ENCODE measurements around the gene DNAH17.

Gene DNAH17

GRCh38 chr17:78558181-78558850 lies 18.9 kb downstream of the DNAH17 start:
- H3K9me3 ChIP-seq (ENCODE audit: control insufficient read depth, low read length) = no peaks in the 10 kb centered on the region
- peaks cover 1% of the 10 kb centered on the region for H3K4me1 ChIP-seq (ENCODE audit: control insufficient read depth, insufficient read depth, low read depth, low read length)
- no peak overlapping the region for H2BK5ac ChIP-seq (ENCODE audit: low read depth, low read length, poor library complexity, severe bottlenecking)
- H2BK12ac ChIP-seq (ENCODE audit: low read length in 2 of 2) = no peak overlapping the region
- no peak overlapping the region for H2AK5ac ChIP-seq (ENCODE audit: low read length, severe bottlenecking)
- no peak overlapping the region for H3K18ac ChIP-seq (ENCODE audit: low read depth in 1 of 2, low read length in 2 of 2)
- no peak overlapping the region for H3K4me3 ChIP-seq (ENCODE audit: insufficient read depth in 1 of 2, low read depth in 1 of 2, low read length in 2 of 2)
- H4K91ac ChIP-seq (ENCODE audit: low read length) = no peak overlapping the region
- H3K36me3 ChIP-seq (ENCODE audit: control insufficient read depth in 1 of 2, insufficient read depth in 2 of 2, low read depth in 1 of 2, low read length in 2 of 2) = no peaks in the 10 kb centered on the region
- H3K9ac ChIP-seq (ENCODE audit: low read length) = no peak overlapping the region
- H2AFZ ChIP-seq (ENCODE audit: low read depth, low read length) = no peak overlapping the region
- no peak overlapping the region for H4K8ac ChIP-seq (ENCODE audit: low read length)
- 88% methylated on average over 9 of the region's 10 CpGs for WGBS
- H2BK15ac ChIP-seq (ENCODE audit: low read depth, poor library complexity, severe bottlenecking) = no peak overlapping the region
- H3K27ac ChIP-seq (ENCODE audit: low read length, poor library complexity, severe bottlenecking) = no peak overlapping the region
- no peak overlapping the region for H3K23ac ChIP-seq (ENCODE audit: low read length in 2 of 2)
- peaks cover 5 to 39% of the 10 kb centered on the region in 2 experiments for H3K27me3 ChIP-seq (ENCODE audit: control insufficient read depth in 1 of 2, insufficient read depth in 1 of 2, low read length in 2 of 2)
- no peak overlapping the region for H2BK120ac ChIP-seq (ENCODE audit: low read depth, low read length)
- no peak overlapping the region for H3K4ac ChIP-seq (ENCODE audit: low read depth in 1 of 2, low read length in 2 of 2)
- H3K79me1 ChIP-seq (replicated peaks; ENCODE audit: low read length, poor library complexity, severe bottlenecking) = no peaks in the 10 kb centered on the region
- H3K4me2 ChIP-seq (ENCODE audit: low read length, poor library complexity, severe bottlenecking) = no peak overlapping the region
- DNase-seq = peak; percentile 40
- H3K14ac ChIP-seq (ENCODE audit: low read length in 2 of 2) = no peak overlapping the region

GRCh38 chr17:78557598-78558039 lies 19.6 kb downstream of the DNAH17 start:
- peaks cover 1% of the 10 kb centered on the region for H3K4me1 ChIP-seq (ENCODE audit: control insufficient read depth, insufficient read depth, low read depth, low read length)
- no peak overlapping the region for H2AK5ac ChIP-seq (ENCODE audit: low read length, severe bottlenecking)
- H3K14ac ChIP-seq (ENCODE audit: low read length in 2 of 2) = no peak overlapping the region
- no peak overlapping the region for H2AFZ ChIP-seq (ENCODE audit: low read depth, low read length)
- no peak overlapping the region for H3K4ac ChIP-seq (ENCODE audit: low read depth in 1 of 2, low read length in 2 of 2)
- H3K9me3 ChIP-seq (ENCODE audit: control insufficient read depth, low read length) = no peaks in the 10 kb centered on the region
- H4K8ac ChIP-seq (ENCODE audit: low read length) = no peak overlapping the region
- H2BK120ac ChIP-seq (ENCODE audit: low read depth, low read length) = no peak overlapping the region
- DNase-seq = peak; percentile 82
- no peak overlapping the region for H3K18ac ChIP-seq (ENCODE audit: low read depth in 1 of 2, low read length in 2 of 2)
- no peaks in the 10 kb centered on the region for H3K79me1 ChIP-seq (replicated peaks; ENCODE audit: low read length, poor library complexity, severe bottlenecking)
- no peak overlapping the region for H2BK5ac ChIP-seq (ENCODE audit: low read depth, low read length, poor library complexity, severe bottlenecking)
- H3K36me3 ChIP-seq (ENCODE audit: control insufficient read depth in 1 of 2, insufficient read depth in 2 of 2, low read depth in 1 of 2, low read length in 2 of 2) = no peaks in the 10 kb centered on the region
- no peak overlapping the region for H3K27ac ChIP-seq (ENCODE audit: low read length, poor library complexity, severe bottlenecking)
- peaks cover 5 to 36% of the 10 kb centered on the region in 2 experiments for H3K27me3 ChIP-seq (ENCODE audit: control insufficient read depth in 1 of 2, insufficient read depth in 1 of 2, low read length in 2 of 2)
- H4K91ac ChIP-seq (ENCODE audit: low read length) = no peak overlapping the region
- H2BK15ac ChIP-seq (ENCODE audit: low read depth, poor library complexity, severe bottlenecking) = no peak overlapping the region
- no peak overlapping the region for H3K23ac ChIP-seq (ENCODE audit: low read length in 2 of 2)
- H3K4me3 ChIP-seq (ENCODE audit: insufficient read depth in 1 of 2, low read depth in 1 of 2, low read length in 2 of 2) = no peak overlapping the region
- H2BK12ac ChIP-seq (ENCODE audit: low read length in 2 of 2) = no peak overlapping the region
- WGBS = 0% methylated on average over 1 of the region's 2 CpGs
- no peak overlapping the region for H3K9ac ChIP-seq (ENCODE audit: low read length)
- H3K4me2 ChIP-seq (ENCODE audit: low read length, poor library complexity, severe bottlenecking) = no peak overlapping the region

GRCh38 chr17:78556812-78557211 lies 20.4 kb downstream of the DNAH17 start:
- H2BK120ac ChIP-seq (ENCODE audit: low read depth, low read length) = no peak overlapping the region
- H3K79me1 ChIP-seq (replicated peaks; ENCODE audit: low read length, poor library complexity, severe bottlenecking) = no peaks in the 10 kb centered on the region
- peak overlapping the region; percentile 13 for H4K8ac ChIP-seq (ENCODE audit: low read length)
- 85% methylated on average over 11 of the region's 11 CpGs for WGBS
- H2BK12ac ChIP-seq (ENCODE audit: low read length in 2 of 2) = peak overlapping the region; percentile 1 to 6
- H3K4ac ChIP-seq (ENCODE audit: low read depth in 1 of 2, low read length in 2 of 2) = no peak overlapping the region
- H4K91ac ChIP-seq (ENCODE audit: low read length) = no peak overlapping the region
- no peak for DNase-seq
- no peak overlapping the region for H3K23ac ChIP-seq (ENCODE audit: low read length in 2 of 2)
- H3K36me3 ChIP-seq (ENCODE audit: control insufficient read depth in 1 of 2, insufficient read depth in 2 of 2, low read depth in 1 of 2, low read length in 2 of 2) = no peaks in the 10 kb centered on the region
- H2AFZ ChIP-seq (ENCODE audit: low read depth, low read length) = no peak overlapping the region
- peak overlapping the region in 1 of 2 experiments; percentile 5 for H3K18ac ChIP-seq (ENCODE audit: low read depth in 1 of 2, low read length in 2 of 2)
- no peaks in the 10 kb centered on the region for H3K9me3 ChIP-seq (ENCODE audit: control insufficient read depth, low read length)
- H2AK5ac ChIP-seq (ENCODE audit: low read length, severe bottlenecking) = no peak overlapping the region
- H2BK5ac ChIP-seq (ENCODE audit: low read depth, low read length, poor library complexity, severe bottlenecking) = no peak overlapping the region
- H3K27me3 ChIP-seq (ENCODE audit: control insufficient read depth in 1 of 2, insufficient read depth in 1 of 2, low read length in 2 of 2) = peaks cover 5 to 32% of the 10 kb centered on the region in 2 experiments
- peaks cover 1% of the 10 kb centered on the region for H3K4me1 ChIP-seq (ENCODE audit: control insufficient read depth, insufficient read depth, low read depth, low read length)
- no peak overlapping the region for H2BK15ac ChIP-seq (ENCODE audit: low read depth, poor library complexity, severe bottlenecking)
- H3K4me3 ChIP-seq (ENCODE audit: insufficient read depth in 1 of 2, low read depth in 1 of 2, low read length in 2 of 2) = no peak overlapping the region
- no peak overlapping the region for H3K14ac ChIP-seq (ENCODE audit: low read length in 2 of 2)
- H3K9ac ChIP-seq (ENCODE audit: low read length) = no peak overlapping the region
- no peak overlapping the region for H3K27ac ChIP-seq (ENCODE audit: low read length, poor library complexity, severe bottlenecking)
- no peak overlapping the region for H3K4me2 ChIP-seq (ENCODE audit: low read length, poor library complexity, severe bottlenecking)

- H3K14ac ChIP-seq (ENCODE audit: low read length in 2 of 2) = no peak overlapping the region
- 90% methylated on average over 6 of the region's 6 CpGs for WGBS
Measured at GRCh38 chr17:78555746-78556401, 21.3 kb downstream of the DNAH17 start.

More at GRCh38 chr17:78555746-78556401, 21.3 kb downstream of the DNAH17 start:
- DNase-seq = no peak
- H2BK5ac ChIP-seq (ENCODE audit: low read depth, low read length, poor library complexity, severe bottlenecking) = no peak overlapping the region
- H3K23ac ChIP-seq (ENCODE audit: low read length in 2 of 2) = no peak overlapping the region
- H3K18ac ChIP-seq (ENCODE audit: low read depth in 1 of 2, low read length in 2 of 2) = peak overlapping the region in 1 of 2 experiments; percentile 19
- H3K79me1 ChIP-seq (replicated peaks; ENCODE audit: low read length, poor library complexity, severe bottlenecking) = no peaks in the 10 kb centered on the region
- no peak overlapping the region for H2BK120ac ChIP-seq (ENCODE audit: low read depth, low read length)
- no peak overlapping the region for H3K4me3 ChIP-seq (ENCODE audit: insufficient read depth in 1 of 2, low read depth in 1 of 2, low read length in 2 of 2)
- no peak overlapping the region for H3K27ac ChIP-seq (ENCODE audit: low read length, poor library complexity, severe bottlenecking)
- H4K91ac ChIP-seq (ENCODE audit: low read length) = no peak overlapping the region
- no peaks in the 10 kb centered on the region for H3K36me3 ChIP-seq (ENCODE audit: control insufficient read depth in 1 of 2, insufficient read depth in 2 of 2, low read depth in 1 of 2, low read length in 2 of 2)
- no peak overlapping the region for H2BK15ac ChIP-seq (ENCODE audit: low read depth, poor library complexity, severe bottlenecking)
- no peak overlapping the region for H4K8ac ChIP-seq (ENCODE audit: low read length)
- peaks cover 1% of the 10 kb centered on the region for H3K4me1 ChIP-seq (ENCODE audit: control insufficient read depth, insufficient read depth, low read depth, low read length)
- H2AK5ac ChIP-seq (ENCODE audit: low read length, severe bottlenecking) = no peak overlapping the region
- peaks cover 5 to 26% of the 10 kb centered on the region in 2 experiments for H3K27me3 ChIP-seq (ENCODE audit: control insufficient read depth in 1 of 2, insufficient read depth in 1 of 2, low read length in 2 of 2)
- H3K4me2 ChIP-seq (ENCODE audit: low read length, poor library complexity, severe bottlenecking) = no peak overlapping the region
- H2BK12ac ChIP-seq (ENCODE audit: low read length in 2 of 2) = no peak overlapping the region
- no peak overlapping the region for H3K4ac ChIP-seq (ENCODE audit: low read depth in 1 of 2, low read length in 2 of 2)
- no peak overlapping the region for H3K9ac ChIP-seq (ENCODE audit: low read length)
- no peaks in the 10 kb centered on the region for H3K9me3 ChIP-seq (ENCODE audit: control insufficient read depth, low read length)
- no peak overlapping the region for H2AFZ ChIP-seq (ENCODE audit: low read depth, low read length)
